Thoracic aorta (tissue), 2 donors: ENCODE data around the gene SLC1A7. TPM values are rescaled to one million over a fixed set of nuclear protein-coding genes. Genes with fewer than 3 reads are reported as not detected.
A peak's percentile ranks its signal among the peaks of the same experiment; 100 is the strongest.

Experiments used
- ATAC-seq: fragments of 150-250 bp; one replicate; pipeline ENCODE4 v1.8.0; 2017; ENCODE audit warnings: low read depth; ENCODE audit not compliant: insufficient number of reproducible peaks, low FRiP score
- DNase-seq: peaks from one replicate; pipeline ENCODE4 v3.0.0-alpha.2; 2020; ENCODE audit warnings: low spot score
- H3K27ac ChIP-seq, 2 donors: fragments of 200-600 bp; sonication (generic); 1 replicate in 1 of 2; 2 replicates in 1 of 2; pipeline ENCODE4 v1.5.1; 2016; ENCODE audit warnings: mild to moderate bottlenecking in 2 of 2, moderate library complexity in 2 of 2
- H3K27me3 ChIP-seq: fragments of 200-600 bp; sonication (generic); replicated peaks from 2 replicates; pipeline ENCODE4 v1.6.0; 2016; ENCODE audit warnings: mild to moderate bottlenecking; ENCODE audit not compliant: insufficient read depth
- H3K36me3 ChIP-seq: fragments of 200-600 bp; sonication (generic); one replicate; pipeline ENCODE4 v1.5.1; 2016
- H3K4me1 ChIP-seq, 2 donors: fragments of 200-600 bp; sonication (generic); 1 replicate in 1 of 2; 2 replicates in 1 of 2; pipeline versions ENCODE4 v1.5.1 to v1.6.0; 2016; ENCODE audit warnings: low read depth in 2 of 2, mild to moderate bottlenecking in 1 of 2; ENCODE audit not compliant: control insufficient read depth in 1 of 2
- H3K4me3 ChIP-seq: fragments of 200-600 bp; sonication (generic); 2 replicates; pipeline ENCODE4 v1.5.1; 2016; ENCODE audit warnings: mild to moderate bottlenecking
- H3K9me3 ChIP-seq: fragments of 200-600 bp; sonication (generic); 2 replicates; pipeline ENCODE4 v1.5.1; 2016
- CTCF ChIP-seq: fragments of 200-600 bp; sonication (generic); IDR thresholded peaks from one replicate; pipeline ENCODE4 v1.5.1; 2019; ENCODE audit warnings: antibody characterized with exemption
- total RNA-seq, 2 donors: library from RNA; depleted of rRNA; stranded (reverse); fragments of >200 nt; gene quantifications; one replicate each; pipeline versions ENCODE4 v1.1.0 to v1.2.3, GENCODE V29; 2016

Gene SLC1A7
- total RNA-seq, 2 donors from 2014 or later, result 0.42 to 3.0 TPM

DNA sequence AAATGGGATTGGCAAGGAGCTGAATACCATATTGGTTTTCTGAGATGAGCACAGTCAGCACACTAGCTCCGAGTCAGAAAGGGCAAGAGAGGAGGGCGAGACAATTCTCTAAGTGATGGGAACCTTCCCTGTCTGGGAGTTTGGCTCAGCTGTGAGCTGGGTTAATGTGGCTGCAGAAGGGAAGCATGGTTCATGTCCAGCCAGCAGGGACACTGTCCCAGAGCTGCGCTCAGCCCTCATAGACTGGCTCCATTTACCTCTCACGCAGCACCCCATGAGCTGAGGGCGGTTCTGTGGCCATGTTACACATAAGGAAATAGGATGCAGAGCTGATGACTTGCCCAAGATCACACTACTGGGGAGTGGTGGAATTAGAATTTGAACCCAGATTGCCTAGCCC lies 38.5 kb upstream of the SLC1A7 start:
- no peaks in the 10 kb centered on the region for H3K36me3 ChIP-seq
- H3K9me3 ChIP-seq, result no peaks in the 10 kb centered on the region

DNA sequence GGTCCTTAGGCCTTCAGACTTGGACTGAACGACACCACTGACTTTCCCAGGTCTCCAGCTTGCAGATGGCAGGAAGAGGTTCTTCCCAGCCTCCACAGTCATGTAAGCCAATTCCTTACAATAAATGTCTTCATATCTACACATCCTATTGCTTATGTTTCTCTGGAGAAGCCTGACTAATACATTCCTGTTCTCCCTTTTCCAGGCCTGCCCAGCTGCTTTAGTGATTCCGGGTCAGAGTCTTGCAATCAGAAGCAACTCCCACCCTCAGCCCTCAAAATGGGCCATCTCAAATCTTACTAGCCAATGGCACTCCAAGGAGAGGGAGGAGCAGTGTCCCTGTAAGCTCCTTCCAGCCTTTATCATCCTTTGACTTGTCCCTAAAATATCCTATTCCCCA lies 37.8 kb upstream of the SLC1A7 start:
- Histone ChIP-seq H3K4me3 (no peak overlapping the region), H3K9me3 (no peaks in the 10 kb centered on the region), H3K27ac (no peak overlapping the region), H3K4me1 (peaks cover 5 to 17% of the 10 kb centered on the region in 2 donors), H3K36me3 (no peaks in the 10 kb centered on the region), H3K27me3 (no peaks in the 10 kb centered on the region)
- no peak for DNase-seq
- no peak for TF ChIP-seq CTCF
- ATAC-seq, result no peak

More for the DNA sequence above, 38.5 kb upstream of the SLC1A7 start:
- no peak for TF ChIP-seq CTCF
- DNase-seq (no peak), ATAC-seq (no peak)
- Histone ChIP-seq H3K4me3 (no peak overlapping the region), H3K27me3 (no peaks in the 10 kb centered on the region), H3K27ac (no peak overlapping the region), H3K4me1 (peaks cover 5 to 16% of the 10 kb centered on the region in 2 donors)

DNA sequence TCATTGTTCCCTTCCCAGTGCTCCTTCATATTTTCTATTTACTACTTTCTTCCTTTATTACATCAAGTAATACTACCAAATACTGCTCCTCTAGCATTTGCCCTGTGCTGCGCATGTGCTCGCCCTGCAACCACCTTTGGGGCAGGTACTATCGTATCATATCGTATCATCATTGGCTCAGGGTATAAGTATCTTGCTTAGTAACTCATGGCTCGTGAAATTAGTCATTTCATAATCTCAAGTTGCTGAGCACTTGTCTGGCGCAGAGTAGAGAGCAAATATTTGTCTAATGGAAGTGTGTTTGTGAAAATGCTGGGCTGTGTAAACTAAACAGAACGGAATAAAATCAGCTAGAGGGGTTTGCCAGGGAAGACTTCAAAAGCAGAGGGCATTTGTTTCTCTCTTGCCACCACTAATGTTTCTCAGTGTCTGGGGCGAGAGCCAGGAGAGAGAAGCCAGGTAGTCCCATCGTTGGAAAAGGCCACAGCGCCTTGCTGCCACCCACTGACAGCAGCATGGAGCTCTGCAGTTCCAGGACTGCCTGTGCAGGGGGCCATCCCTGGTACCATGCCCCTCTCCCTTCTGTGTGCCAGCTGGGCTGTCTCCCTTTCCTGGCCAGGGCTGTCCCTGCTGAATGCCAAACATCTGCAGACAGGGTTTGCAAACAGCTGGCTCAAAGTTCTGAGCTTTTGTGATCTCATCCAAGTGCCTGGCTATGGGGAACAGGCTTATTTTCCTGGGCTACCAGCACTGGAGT lies 34.2 kb upstream of the SLC1A7 start:
- peak overlapping the region; percentile 28 for H3K4me3 ChIP-seq
- H3K27me3 ChIP-seq, result no peaks in the 10 kb centered on the region
- no peaks in the 10 kb centered on the region for H3K9me3 ChIP-seq
- peaks cover 14 to 29% of the 10 kb centered on the region in 2 donors for H3K4me1 ChIP-seq
- H3K36me3 ChIP-seq, result no peaks in the 10 kb centered on the region
- DNase-seq, result no peak
- TF ChIP-seq CTCF, result no peak
- H3K27ac ChIP-seq, result no peak overlapping the region
- no peak for ATAC-seq

DNA sequence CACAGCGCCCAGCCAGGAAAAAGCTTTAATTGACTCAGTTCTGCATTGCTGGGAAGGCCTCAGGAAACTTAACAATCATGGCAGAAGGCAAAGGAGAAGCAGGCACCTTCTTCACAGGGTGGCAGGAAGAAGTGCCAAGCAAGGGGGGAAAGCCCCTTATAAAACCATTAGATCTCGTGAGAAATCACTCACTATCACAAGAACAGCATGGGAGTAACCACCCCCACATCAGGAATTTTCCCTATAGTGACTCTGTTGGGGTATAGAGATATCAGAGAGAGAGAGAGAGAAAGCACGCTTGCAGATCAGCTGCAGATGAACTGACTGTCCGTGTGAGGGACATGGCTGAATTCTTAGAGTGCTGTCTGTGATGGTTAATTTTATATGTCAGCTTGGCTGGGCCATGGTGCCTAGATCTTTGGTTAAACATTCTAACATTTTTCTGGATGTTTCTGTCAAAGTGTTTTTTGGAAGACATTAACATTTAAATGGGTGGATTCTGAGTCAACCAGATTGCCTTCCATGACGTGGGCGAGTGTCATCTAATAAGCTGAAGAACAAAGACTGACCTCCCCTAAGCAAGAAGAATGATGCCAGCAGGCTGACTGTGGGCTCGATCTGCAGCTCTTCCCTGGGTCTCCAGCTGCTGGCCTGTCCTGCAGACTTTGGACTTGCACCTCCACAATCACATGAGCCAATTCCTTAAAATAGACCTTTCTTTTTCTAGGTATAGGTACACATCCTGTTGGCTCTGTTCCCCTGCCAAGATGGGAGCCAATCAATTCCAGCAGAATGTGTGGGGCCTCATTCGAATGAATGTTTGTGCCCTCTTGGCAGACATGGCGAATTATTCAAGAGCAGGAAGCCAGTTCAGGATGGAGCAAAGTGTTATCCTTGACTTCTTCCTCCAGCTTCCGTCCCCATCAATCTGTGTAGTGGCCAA lies 32.8 kb upstream of the SLC1A7 start:
- H3K27me3 ChIP-seq, result no peaks in the 10 kb centered on the region
- H3K9me3 ChIP-seq, result no peaks in the 10 kb centered on the region
- no peaks in the 10 kb centered on the region for H3K36me3 ChIP-seq
- H3K4me3 ChIP-seq, result no peak overlapping the region
- no peak overlapping the region for H3K27ac ChIP-seq
- ATAC-seq, result no peak
- TF ChIP-seq CTCF, result no peak
- no peak for DNase-seq
- H3K4me1 ChIP-seq, result peaks cover 14 to 29% of the 10 kb centered on the region in 2 donors
